ENCODE measurements around the gene CLSTN1. TPM values are rescaled to one million over a fixed set of nuclear protein-coding genes. Genes with fewer than 3 reads are reported as not detected.

CLSTN1 gene
- total RNA-seq, 1 experiment from 2014 or later, result 100 TPM

DNA sequence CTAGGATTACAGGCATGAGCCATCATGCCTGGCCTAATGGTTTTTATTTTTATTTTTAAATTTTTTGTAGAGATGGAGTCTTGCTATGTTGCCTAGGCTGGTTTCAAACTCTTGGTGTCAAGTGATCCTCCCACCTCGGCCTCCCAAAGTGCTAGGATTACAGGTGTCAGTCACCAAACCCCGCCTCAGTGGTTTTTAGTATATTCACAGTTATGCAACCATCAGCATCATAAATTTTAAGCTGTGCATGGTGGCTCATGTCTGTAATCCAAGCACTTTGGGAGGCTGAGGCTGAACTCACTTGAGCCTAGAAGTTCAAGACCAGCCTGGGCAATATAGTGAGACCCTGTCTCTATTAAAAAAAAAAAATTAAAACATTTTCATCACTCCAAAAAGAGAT lies 143.7 kb downstream of the CLSTN1 start:
- no peaks in the 10 kb centered on the region for H4K20me1 ChIP-seq (ENCODE audit: control insufficient read depth, insufficient read depth, insufficient read length)
- H3K36me3 Mint-ChIP-seq (ENCODE audit: insufficient read depth in 1 of 3, low read depth in 3 of 3), result peaks cover 0 to 6% (median 5%) of the 10 kb centered on the region in 3 experiments; a peak in 4 of 7 replicates
- no peak overlapping the region for H3K56ac ChIP-seq (ENCODE audit: insufficient read length, low read depth, low read length)
- no peak overlapping the region for H3K9ac ChIP-seq (ENCODE audit: extremely low read depth, insufficient read length, low read length)
- DNase-seq, result no peak
- H3K27ac Mint-ChIP-seq, result no peak overlapping the region
- H3K79me2 ChIP-seq (ENCODE audit: insufficient read depth, low read length), result no peaks in the 10 kb centered on the region
- no peak overlapping the region for H2BK15ac ChIP-seq (ENCODE audit: low read depth, low read length)
- no peak overlapping the region for H2BK12ac ChIP-seq (ENCODE audit: insufficient read length, low read depth, low read length)
- H3K27me3 Mint-ChIP-seq (ENCODE audit: low read depth), result 0 out of 2 replicates have a peak, but pooled peaks cover 1% of the 10 kb centered on the region
- TF ChIP-seq, protein P1, sequence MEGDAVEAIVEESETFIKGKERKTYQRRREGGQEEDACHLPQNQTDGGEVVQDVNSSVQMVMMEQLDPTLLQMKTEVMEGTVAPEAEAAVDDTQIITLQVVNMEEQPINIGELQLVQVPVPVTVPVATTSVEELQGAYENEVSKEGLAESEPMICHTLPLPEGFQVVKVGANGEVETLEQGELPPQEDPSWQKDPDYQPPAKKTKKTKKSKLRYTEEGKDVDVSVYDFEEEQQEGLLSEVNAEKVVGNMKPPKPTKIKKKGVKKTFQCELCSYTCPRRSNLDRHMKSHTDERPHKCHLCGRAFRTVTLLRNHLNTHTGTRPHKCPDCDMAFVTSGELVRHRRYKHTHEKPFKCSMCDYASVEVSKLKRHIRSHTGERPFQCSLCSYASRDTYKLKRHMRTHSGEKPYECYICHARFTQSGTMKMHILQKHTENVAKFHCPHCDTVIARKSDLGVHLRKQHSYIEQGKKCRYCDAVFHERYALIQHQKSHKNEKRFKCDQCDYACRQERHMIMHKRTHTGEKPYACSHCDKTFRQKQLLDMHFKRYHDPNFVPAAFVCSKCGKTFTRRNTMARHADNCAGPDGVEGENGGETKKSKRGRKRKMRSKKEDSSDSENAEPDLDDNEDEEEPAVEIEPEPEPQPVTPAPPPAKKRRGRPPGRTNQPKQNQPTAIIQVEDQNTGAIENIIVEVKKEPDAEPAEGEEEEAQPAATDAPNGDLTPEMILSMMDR (conservative IDR thresholded peaks at IDR 0.05), result no peak
- no peak overlapping the region for H3K4me2 ChIP-seq (ENCODE audit: insufficient read depth, insufficient read length, low read length)
- H2AK5ac ChIP-seq (ENCODE audit: insufficient read length, low read length), result no peak overlapping the region
- no peak overlapping the region for H3K14ac ChIP-seq (ENCODE audit: insufficient read depth, low read length)
- H2BK120ac ChIP-seq (ENCODE audit: low read depth, low read length, poor library complexity, severe bottlenecking), result no peak overlapping the region
- no peaks in the 10 kb centered on the region for H3K79me1 ChIP-seq (ENCODE audit: insufficient read depth, low read depth, low read length, poor library complexity, severe bottlenecking)
- no peaks in the 10 kb centered on the region for H3K9me3 Mint-ChIP-seq
- H3K27me3 ChIP-seq (ENCODE audit: insufficient read depth, low read length), result no peaks in the 10 kb centered on the region; the same call in 1 of the 2 replicates
- H3K9me3 ChIP-seq (ENCODE audit: control insufficient read depth, low read depth, low read length), result no peaks in the 10 kb centered on the region
- no peak overlapping the region for H3K4me3 Mint-ChIP-seq
- no CpG with 5 or more reads among the region's 2 CpGs for WGBS (ENCODE audit: extremely low coverage, insufficient read length, low lambda C conversion rate)
- H3K4ac ChIP-seq (ENCODE audit: low read depth, low read length), result no peak overlapping the region
- H3K23ac ChIP-seq (ENCODE audit: insufficient read length, low read depth, low read length), result no peak overlapping the region
- H4K5ac ChIP-seq (ENCODE audit: insufficient read length, low read depth, low read length), result no peak overlapping the region
- peaks cover 0 to 9% of the 10 kb centered on the region in 2 experiments; a peak in 3 of 4 replicates for H3K4me1 Mint-ChIP-seq
- no peak overlapping the region for H2AFZ ChIP-seq (ENCODE audit: low read length)
- H3K4me1 ChIP-seq (ENCODE audit: insufficient read depth, low read length), result no peaks in the 10 kb centered on the region
- no peak overlapping the region for H4K91ac ChIP-seq (ENCODE audit: insufficient read length, low read depth, low read length)
- no peak overlapping the region for H2BK20ac ChIP-seq (ENCODE audit: low read depth, low read length, poor library complexity, severe bottlenecking)
- H3T11ph ChIP-seq (ENCODE audit: low read length), result no peak overlapping the region
- no peak overlapping the region for H3K27ac ChIP-seq (ENCODE audit: insufficient read length, low read depth, low read length)
- no peak overlapping the region for H2BK5ac ChIP-seq (ENCODE audit: insufficient read length, low read length)
- H3K23me2 ChIP-seq (ENCODE audit: insufficient read length, low read depth, low read length, poor library complexity, severe bottlenecking), result no peaks in the 10 kb centered on the region
- no peak overlapping the region for H3K18ac ChIP-seq (ENCODE audit: insufficient read length, low read depth, low read length)
- no peak overlapping the region for H4K8ac ChIP-seq (replicated peaks; ENCODE audit: insufficient read length, low read depth, low read length)

Other genes with a start within 250 kb of the CLSTN1 start
- gene TMEM201, start 235.1 kb downstream of the CLSTN1 start, total RNA-seq (2021), result 31.0 and 31.3 TPM in 2 replicates
- 10.0 and 10.6 TPM in 2 replicates for gene PIK3CD, start 172.2 kb downstream of the CLSTN1 start, total RNA-seq (2021)
- gene CTNNBIP1, start 86.3 kb upstream of the CLSTN1 start, total RNA-seq (2021), result 43.0 and 44.4 TPM in 2 replicates
- 22.9 and 23.6 TPM in 2 replicates for gene LZIC, start 119.4 kb upstream of the CLSTN1 start, total RNA-seq (2021)
- 2.8 TPM in 2 replicates for gene NMNAT1, start 119.5 kb upstream of the CLSTN1 start, total RNA-seq (2021)
- gene RBP7, start 173.3 kb upstream of the CLSTN1 start, total RNA-seq (2021), result 4.5 and 6.2 TPM in 2 replicates
- 66.0 and 67.6 TPM in 2 replicates for gene UBE4B, start 209.0 kb upstream of the CLSTN1 start, total RNA-seq (2021)